ENCODE measurements around the gene LENG8.

GRCh38 chr19:54457773-54458647, 9.0 kb downstream of the LENG8 start:
- TF ChIP-seq CTCF (IDR thresholded peaks at IDR 0.05), result no peak
- no peak for TF ChIP-seq POLR2A (IDR thresholded peaks at IDR 0.05)

Data from adrenal gland (tissue), 5 donors.